Naive thymus-derived CD4-positive, alpha-beta T cell (primary cell): Measurements from ENCODE around the gene AKAP8L. TPM values are rescaled to one million over a fixed set of nuclear protein-coding genes. Genes with fewer than 3 reads are reported as not detected.
"Not testable (repeated sequence)": the region's sequence is repeated elsewhere in the genome, so short reads cannot be mapped to it uniquely, and the experiment has no call there.

Experiments
- ATAC-seq: fragments of 150-1000 bp; cut with Tn5 transposase; 2 replicates; pipeline ENCODE4 v1.10.0; 2021; ENCODE audit warnings: mild to moderate bottlenecking, moderate library complexity
- CTCF ChIA-PET: fragments of 350-600 bp; sonication (Branson Sonifier 250); formaldehyde crosslinking; loops from one replicate; lab custom pipeline; 2021; ENCODE audit warnings: antibody characterized with exemption; lab: Charles Lee
- POLR2A ChIA-PET: fragments of 350-600 bp; sonication (Branson Sonifier 250); formaldehyde crosslinking; loops from one replicate; lab custom pipeline; 2021; ENCODE audit warnings: antibody characterized with exemption, inconsistent platforms; lab: Charles Lee
- DNase-seq, 9 donors: peaks; one replicate each; pipeline versions ENCODE4 v3.0.0 to v3.0.0-alpha.2; 2020 to 2022; ENCODE audit warnings: mixed read lengths in 1 of 9
- H3K27ac ChIP-seq: one replicate; pipeline ENCODE4 v1.7.0; 2013; ENCODE audit warnings: mild to moderate bottlenecking, low read depth, low read length, moderate library complexity
- H3K27me3 ChIP-seq, 2 donors: one replicate each; pipeline ENCODE4 v1.7.0; 2013; ENCODE audit warnings: low read length in 2 of 2, mild to moderate bottlenecking in 2 of 2, moderate library complexity in 2 of 2; ENCODE audit not compliant: control insufficient read depth in 2 of 2, insufficient read depth in 2 of 2
- H3K36me3 ChIP-seq, 3 experiments: 1 replicate in 2 of 3; 2 replicates in 1 of 3; pipeline ENCODE4 v1.7.0; 2013; ENCODE audit warnings: low read length in 3 of 3, mild to moderate bottlenecking in 3 of 3, moderate library complexity in 1 of 3; ENCODE audit not compliant: insufficient read depth in 3 of 3, control insufficient read depth in 2 of 3
- H3K4me1 ChIP-seq, 2 donors: one replicate each; pipeline ENCODE4 v1.7.0; 2013; ENCODE audit warnings: low read length in 2 of 2, mild to moderate bottlenecking in 2 of 2, moderate library complexity in 1 of 2; ENCODE audit not compliant: control insufficient read depth in 2 of 2, insufficient read depth in 2 of 2
- H3K4me3 ChIP-seq: 2 replicates; pipeline ENCODE4 v1.7.0; 2013; ENCODE audit warnings: mild to moderate bottlenecking, low read length
- H3K9me3 ChIP-seq, 3 experiments: 1 replicate in 2 of 3; 2 replicates in 1 of 3; pipeline ENCODE4 v1.7.0; 2013; ENCODE audit warnings: low read length in 3 of 3; ENCODE audit not compliant: control insufficient read depth in 2 of 3
- H3K27ac Mint-ChIP-seq, 9 donors: one replicate each; pipeline ENCODE4 v1.8.0; 2020 to 2022; ENCODE audit warnings: mixed read lengths in 9 of 9, mild to moderate bottlenecking in 8 of 9, moderate library complexity in 5 of 9, inconsistent platforms in 2 of 9
- H3K27me3 Mint-ChIP-seq, 5 donors: one replicate each; pipeline ENCODE4 v1.8.0; 2021 to 2022; ENCODE audit warnings: mixed read lengths in 5 of 5, mild to moderate bottlenecking in 1 of 5
- H3K36me3 Mint-ChIP-seq, 5 donors: one replicate each; pipeline ENCODE4 v1.8.0; 2020 to 2022; ENCODE audit warnings: mixed read lengths in 5 of 5, mild to moderate bottlenecking in 3 of 5, inconsistent platforms in 1 of 5
- H3K4me1 Mint-ChIP-seq, 7 donors: one replicate each; pipeline ENCODE4 v1.8.0; 2020 to 2022; ENCODE audit warnings: mixed read lengths in 7 of 7, mild to moderate bottlenecking in 3 of 7, inconsistent platforms in 1 of 7
- H3K4me3 Mint-ChIP-seq, 10 donors: one replicate each; pipeline ENCODE4 v1.8.0; 2020 to 2022; ENCODE audit warnings: mild to moderate bottlenecking in 10 of 10, mixed read lengths in 10 of 10, moderate library complexity in 6 of 10, inconsistent platforms in 2 of 10
- H3K9me3 Mint-ChIP-seq, 11 donors: one replicate each; pipeline ENCODE4 v1.8.0; 2020 to 2022; ENCODE audit warnings: mixed read lengths in 11 of 11, mild to moderate bottlenecking in 4 of 11, inconsistent platforms in 1 of 11, moderate library complexity in 1 of 11
- intact Hi-C, 2 donors: fragments of 100-400 bp; cut with micrococcal nuclease; formaldehyde crosslinking; loops; one replicate each; pipeline ENCODE4 v1.15.1; 2023
- polyA plus RNA-seq, 2 donors: library from polyadenylated mRNA; unstranded; fragments of 300-500 nt; fragmentation: Illumina TruSeq; gene quantifications; one replicate each; pipeline ENCODE4 v1.2.3, GENCODE V29; 2021
- total RNA-seq, 6 experiments: library from RNA in 5 of 6; stranded (reverse) in 5 of 6; gene quantifications; 1 replicate in 5 of 6; 2 replicates in 1 of 6; pipeline ENCODE4 v1.2.3 and lab custom pipeline; 2021 to 2026

The AKAP8L gene
- total and polyA plus RNA-seq, 7 experiments from 2014 or later: 39.9 to 208 (median 141) TPM

DNA sequence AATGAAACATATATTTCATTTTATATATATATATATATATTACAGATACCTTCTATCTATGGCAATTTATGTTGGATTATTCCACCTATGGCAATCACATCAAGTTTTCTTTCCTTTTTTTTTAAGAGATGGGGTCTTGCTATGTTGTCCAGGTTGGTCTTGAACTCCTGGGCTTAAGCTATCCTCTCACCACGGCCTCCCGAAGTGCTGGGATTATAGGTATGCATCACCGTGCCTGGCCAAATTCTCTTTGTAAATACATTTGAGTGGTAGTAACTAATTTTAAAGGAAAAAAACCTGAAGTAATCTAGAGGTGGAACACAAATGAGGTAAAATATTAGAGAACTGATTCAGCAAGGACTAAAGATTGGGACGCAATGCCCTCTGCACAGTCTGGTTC, 64.9 kb downstream of the AKAP8L start:
- DNase-seq: no peak
- Mint-ChIP-seq H3K4me3 (no peak overlapping the region), H3K27ac (peak overlapping the region in 1 of 9 donors; percentile 2), H3K27me3 (no peaks in the 10 kb centered on the region), H3K9me3 (no peaks in the 10 kb centered on the region), H3K4me1 (no peaks in the 10 kb centered on the region), H3K36me3 (peaks cover 10 to 30% (median 22%) of the 10 kb centered on the region in 5 donors)
- ATAC-seq: no peak
- Histone ChIP-seq H3K9me3 (no peaks in the 10 kb centered on the region), H3K27me3 (no peaks in the 10 kb centered on the region), H3K27ac (no peak overlapping the region), H3K4me1 (no peaks in the 10 kb centered on the region), H3K4me3 (no peak overlapping the region), H3K36me3 (peaks cover 0 to 46% (median 11%) of the 10 kb centered on the region in 3 experiments)
- ChIA-PET CTCF (no interaction called here), POLR2A (interaction anchor here (0.7 to 1.2 kb wide), 2 partner anchors 15 to 1772 kb away, joined by 3 to 4 read pairs; no protein-coding TSS in a partner anchor)
- intact Hi-C loops: no loop called here

DNA sequence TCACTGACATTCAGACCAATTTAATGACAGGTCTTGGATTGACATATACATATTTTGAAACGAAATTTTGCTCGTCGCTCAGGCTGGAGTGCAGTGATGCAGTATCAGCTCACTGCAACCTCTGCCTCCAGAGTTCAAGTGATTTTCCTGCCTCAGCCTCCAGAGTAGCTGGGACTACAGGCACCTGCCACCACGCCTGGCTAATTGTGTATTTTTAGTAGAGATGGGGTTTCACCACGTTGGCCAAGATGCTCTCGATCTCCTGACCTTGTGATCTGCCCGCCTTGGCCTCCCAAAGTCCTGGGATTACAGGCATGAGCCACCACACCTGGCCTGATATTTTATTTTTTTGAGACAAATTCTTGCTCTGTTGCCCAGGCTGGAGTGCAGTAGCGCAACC, 66.3 kb downstream of the AKAP8L start:
- H3K4me3 Mint-ChIP-seq, H3K4me1 ChIP-seq, H3K27me3 Mint-ChIP-seq, H3K4me1 Mint-ChIP-seq, DNase-seq, H3K27ac ChIP-seq, H3K27me3 ChIP-seq, H3K9me3 ChIP-seq, CTCF ChIA-PET, ATAC-seq, H3K9me3 Mint-ChIP-seq, H3K4me3 ChIP-seq, intact Hi-C loops: not testable (repeated sequence)
- POLR2A ChIA-PET: interaction anchor here (0.6 to 1.7 kb wide), 2 partner anchors 26 to 725 kb away, joined by 3 to 4 read pairs; no protein-coding TSS in a partner anchor
- Mint-ChIP-seq H3K27ac (peak overlapping the region in 3 of 9 donors; percentile 20 to 59 (median 37)), H3K36me3 (peaks cover 4 to 17% (median 11%) of the 10 kb centered on the region in 5 donors)
- peaks cover 0 to 32% (median 0%) of the 10 kb centered on the region in 3 experiments for H3K36me3 ChIP-seq

DNA sequence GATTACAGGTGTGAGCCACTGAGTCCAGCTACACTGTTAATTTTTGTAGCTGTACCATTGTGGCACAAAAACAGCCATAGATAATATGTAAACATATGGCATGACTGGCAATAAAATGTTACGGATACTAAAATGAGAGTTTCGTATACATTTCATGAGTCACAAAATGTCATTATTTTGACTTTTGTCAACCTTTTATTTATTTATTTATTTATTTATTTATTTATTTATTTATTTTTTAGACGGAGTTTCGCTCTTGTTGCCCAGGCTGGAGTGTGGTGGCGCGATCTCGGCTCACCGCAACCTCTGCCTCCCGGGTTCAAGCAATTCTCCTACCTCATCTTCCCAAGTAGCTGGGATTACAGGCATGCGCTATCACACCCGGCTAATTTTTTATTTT, 77.5 kb downstream of the AKAP8L start:
- H3K36me3 ChIP-seq, H3K9me3 ChIP-seq, H3K4me3 ChIP-seq, H3K27ac ChIP-seq, H3K4me1 Mint-ChIP-seq, DNase-seq, ATAC-seq, H3K9me3 Mint-ChIP-seq, CTCF ChIA-PET, POLR2A ChIA-PET, H3K27ac Mint-ChIP-seq, H3K4me3 Mint-ChIP-seq, H3K27me3 Mint-ChIP-seq, H3K4me1 ChIP-seq, H3K36me3 Mint-ChIP-seq, H3K27me3 ChIP-seq, intact Hi-C loops: not testable (repeated sequence)

DNA sequence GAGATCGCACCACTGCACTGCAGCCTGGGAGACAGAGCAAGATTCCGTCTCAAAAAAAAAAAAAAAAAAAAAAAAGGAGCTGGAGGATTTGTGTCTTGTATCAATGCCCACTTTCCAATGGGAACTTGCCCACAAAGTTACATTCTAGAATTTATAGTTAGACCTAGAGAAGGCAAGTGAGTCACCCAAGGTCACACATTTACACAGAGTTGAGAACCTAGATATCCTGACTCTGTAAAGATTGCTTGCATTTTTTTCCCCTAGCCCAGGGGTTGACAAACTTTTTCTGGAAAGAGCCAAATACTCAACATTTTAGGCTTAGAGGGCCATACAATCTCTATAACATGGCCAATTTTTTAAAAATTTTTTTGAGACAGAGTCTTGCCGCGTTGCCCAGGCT, 78.7 kb downstream of the AKAP8L start:
- DNase-seq (no peak), ATAC-seq (no peak)
- Histone ChIP-seq H3K9me3 (no peaks in the 10 kb centered on the region), H3K27ac (no peak overlapping the region), H3K4me3 (no peak overlapping the region), H3K27me3 (no peaks in the 10 kb centered on the region), H3K4me1 (no peaks in the 10 kb centered on the region), H3K36me3 (peaks cover 0 to 4% (median 0%) of the 10 kb centered on the region in 3 experiments)
- Mint-ChIP-seq H3K36me3 (peaks cover 0 to 5% (median 4%) of the 10 kb centered on the region in 5 donors), H3K4me1 (peaks cover 0 to 4% (median 0%) of the 10 kb centered on the region in 7 donors), H3K27me3 (no peaks in the 10 kb centered on the region), H3K27ac (no peak overlapping the region), H3K4me3 (no peak overlapping the region), H3K9me3 (no peaks in the 10 kb centered on the region)
- ChIA-PET POLR2A (no interaction called here), CTCF (no interaction called here)
- intact Hi-C loops: no loop called here

DNA sequence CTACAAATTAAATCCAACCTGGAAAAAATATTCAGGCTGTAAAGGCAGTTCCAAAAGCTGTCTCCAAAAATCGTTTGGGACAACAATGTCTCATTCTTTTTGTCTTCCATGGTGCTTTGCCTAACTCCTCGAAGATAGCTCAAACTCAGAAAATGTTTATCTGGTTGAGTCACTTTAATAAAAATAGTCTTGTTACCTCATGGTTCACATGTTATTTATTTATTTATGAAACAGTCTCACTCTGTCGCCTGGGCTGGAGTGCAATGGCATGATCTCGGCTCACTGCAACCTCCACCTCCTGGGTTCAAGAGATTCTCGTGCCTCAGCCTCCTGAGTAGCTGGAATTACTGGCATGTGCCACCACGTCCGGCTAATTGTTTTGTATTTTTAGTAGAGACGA, 81.6 kb downstream of the AKAP8L start:
- Mint-ChIP-seq H3K36me3 (peaks cover 0 to 1% (median 0%) of the 10 kb centered on the region in 5 donors), H3K4me3 (no peak overlapping the region), H3K27ac (no peak overlapping the region), H3K4me1 (peaks cover 0 to 15% (median 10%) of the 10 kb centered on the region in 7 donors), H3K9me3 (peaks cover 0 to 2% (median 0%) of the 10 kb centered on the region in 11 donors), H3K27me3 (no peaks in the 10 kb centered on the region)
- no peak for ATAC-seq
- ChIA-PET CTCF (no interaction called here), POLR2A (interaction anchor here (0.8 kb wide), 1 partner anchor 42 kb away, joined by 3 read pairs; no protein-coding TSS in a partner anchor)
- Histone ChIP-seq H3K27ac (no peak overlapping the region), H3K36me3 (no peaks in the 10 kb centered on the region), H3K9me3 (no peaks in the 10 kb centered on the region), H3K4me1 (peaks cover 5 to 8% of the 10 kb centered on the region in 2 donors), H3K27me3 (no peaks in the 10 kb centered on the region), H3K4me3 (no peak overlapping the region)
- DNase-seq: no peak
- intact Hi-C loops: no loop called here

GRCh38 chr19:15335992-15336391, 82.8 kb downstream of the AKAP8L start:
- H3K36me3 ChIP-seq, ATAC-seq, CTCF ChIA-PET, H3K27ac Mint-ChIP-seq, H3K9me3 ChIP-seq, H3K36me3 Mint-ChIP-seq, DNase-seq, H3K27ac ChIP-seq, H3K9me3 Mint-ChIP-seq, H3K4me1 ChIP-seq, intact Hi-C loops, H3K27me3 Mint-ChIP-seq, H3K27me3 ChIP-seq, H3K4me3 ChIP-seq: not testable (repeated sequence)
- POLR2A ChIA-PET: interaction anchor here (0.6 kb wide), 1 partner anchor 82 kb away, joined by 4 read pairs; no protein-coding TSS in a partner anchor
- H3K4me1 Mint-ChIP-seq: peaks cover under 1 to 17% (median 12%) of the 10 kb centered on the region in 7 donors
- H3K4me3 Mint-ChIP-seq: peak overlapping the region in 1 of 10 donors; percentile 4
